Spleen (tissue), 3 donors: ENCODE results near the gene KCNH8.

Experiments
- POLR2A ChIP-seq, 3 donors: fragments of 450-650 bp; IDR thresholded peaks; one replicate each; pipeline ENCODE4 v1.5.1; 2017; ENCODE audit warnings: antibody characterized with exemption in 3 of 3, mild to moderate bottlenecking in 1 of 3
- POLR2AphosphoS5 ChIP-seq, 3 donors: sonication (generic); formaldehyde crosslinking; IDR thresholded peaks; one replicate each; pipeline ENCODE4 v1.5.1; 2017; ENCODE audit warnings: antibody characterized with exemption in 3 of 3

DNA sequence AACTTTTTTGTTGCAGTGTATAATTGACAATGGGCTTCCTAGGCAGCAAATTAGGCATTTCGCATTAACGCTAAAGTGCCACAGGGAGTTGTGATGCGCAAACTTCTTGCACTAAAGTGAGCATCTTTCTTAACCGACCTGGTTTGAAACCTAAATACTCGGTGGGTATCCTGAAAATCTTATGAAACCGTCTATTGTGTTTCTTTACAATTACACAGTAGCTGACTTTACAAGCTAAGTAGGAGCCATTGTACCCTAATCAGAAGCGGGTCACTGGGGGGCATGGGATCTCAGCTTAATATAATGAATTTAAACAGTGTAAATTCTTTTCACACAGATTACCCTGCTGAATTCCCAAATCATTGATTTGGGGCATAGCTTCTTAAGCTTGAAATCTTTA lies 328.0 kb downstream of the KCNH8 start:
- TF ChIP-seq POLR2AphosphoS5 (IDR thresholded peaks at IDR 0.05) (no peak), POLR2A (IDR thresholded peaks at IDR 0.05) (no peak)
